ENCODE data around the gene APOD. TPM values are rescaled to one million over a fixed set of nuclear protein-coding genes. Genes with fewer than 3 reads are reported as not detected.
"Not testable (repeated sequence)": the region's sequence is repeated elsewhere in the genome, so short reads cannot be mapped to it uniquely, and the experiment has no call there.

APOD gene
- 0.86 TPM for polyA plus RNA-seq (2012; ENCODE audit: low read depth, missing spikeins)

GRCh38 chr3:195583831-195584542, at the start of gene APOD:
Gene APOD (minus strand): TSS chr3:195583940. CDS start chr3:195579461, 4,479 bp downstream.
- no peak for FAIRE-seq
- DNase-seq (ENCODE audit: insufficient read length, low spot score) = no peak
- TF ChIP-seq PAX5 (IDR thresholded peaks at IDR 0.05; ENCODE audit: insufficient read depth, low read length, severe bottlenecking) (no peak), SPI1 (IDR thresholded peaks at IDR 0.05; ENCODE audit: low read depth, low read length) (no peak), POLR2A (IDR thresholded peaks at IDR 0.05; ENCODE audit: low read depth, low read length) (no peak), POLR2AphosphoS5 (IDR thresholded peaks at IDR 0.05; ENCODE audit: low read depth, low read length) (no peak), TAF1 (IDR thresholded peaks at IDR 0.05; ENCODE audit: low read depth, low read length) (no peak), POU2F2 (IDR thresholded peaks at IDR 0.05; ENCODE audit: low read depth, low read length) (no peak)

- not testable (repeated sequence) for FAIRE-seq; DNase-seq (ENCODE audit: insufficient read length, low spot score)
These were observed 49.6 kb upstream of the APOD start for GRCh38 chr3:195633351-195633750.

GRCh38 chr3:195632501-195633185, 48.9 kb upstream of the APOD start:
- DNase-seq (ENCODE audit: insufficient read length, low spot score); FAIRE-seq: not testable (repeated sequence)

- not testable (repeated sequence) for FAIRE-seq; DNase-seq (ENCODE audit: insufficient read length, low spot score)
These were observed 48.3 kb upstream of the APOD start for GRCh38 chr3:195632046-195632445.

GRCh38 chr3:195630938-195631495, 47.3 kb upstream of the APOD start:
- not testable (repeated sequence) for FAIRE-seq; DNase-seq (ENCODE audit: insufficient read length, low spot score)

GRCh38 chr3:195630086-195630917, 46.6 kb upstream of the APOD start:
- peak; percentile 79 for FAIRE-seq
- DNase-seq (ENCODE audit: insufficient read length, low spot score) = not testable (repeated sequence)

- DNase-seq (ENCODE audit: insufficient read length, low spot score); FAIRE-seq: not testable (repeated sequence)
These were observed 45.9 kb upstream of the APOD start for GRCh38 chr3:195629682-195630081.

GRCh38 chr3:195628386-195628920, 44.7 kb upstream of the APOD start:
- peak; percentile 41 for FAIRE-seq

GRCh38 chr3:195627515-195628385, 44.0 kb upstream of the APOD start:
- not testable (repeated sequence) for DNase-seq (ENCODE audit: insufficient read length, low spot score); FAIRE-seq

More at GRCh38 chr3:195628386-195628920, 44.7 kb upstream of the APOD start:
- DNase-seq (ENCODE audit: insufficient read length, low spot score) = not testable (repeated sequence)

- FAIRE-seq = peak; percentile 99
- not testable (repeated sequence) for DNase-seq (ENCODE audit: insufficient read length, low spot score)
These were observed 41.1 kb upstream of the APOD start for GRCh38 chr3:195624603-195625560.

GRCh38 chr3:195624171-195624570, 40.4 kb upstream of the APOD start:
- not testable (repeated sequence) for DNase-seq (ENCODE audit: insufficient read length, low spot score)
- peak; percentile 60 for FAIRE-seq

- DNase-seq (ENCODE audit: insufficient read length, low spot score); FAIRE-seq: not testable (repeated sequence)
These were observed 39.7 kb upstream of the APOD start for GRCh38 chr3:195623217-195623965.

- DNase-seq (ENCODE audit: insufficient read length, low spot score); FAIRE-seq: not testable (repeated sequence)
These were observed 38.9 kb upstream of the APOD start for GRCh38 chr3:195622523-195623170.

- not testable (repeated sequence) for DNase-seq (ENCODE audit: insufficient read length, low spot score); FAIRE-seq
These were observed 38.3 kb upstream of the APOD start for GRCh38 chr3:195622012-195622411.
